MG63 (cell line): ENCODE results near the gene POU1F1. TPM values are rescaled to one million over a fixed set of nuclear protein-coding genes. Genes with fewer than 3 reads are reported as not detected.
A peak's percentile ranks its signal among the peaks of the same experiment; 100 is the strongest.
"Not testable (repeated sequence)": the region's sequence is repeated elsewhere in the genome, so short reads cannot be mapped to it uniquely, and the experiment has no call there.

ENCODE experiments used
- DNase-seq: peaks from one replicate; pipeline ENCODE4 v3.0.0-alpha.2; 2020
- H3K27me3 ChIP-seq: fragments of 250-450 bp; sonication (Bioruptor Pico); 2 replicates; pipeline ENCODE4 v1.5.1; 2020; ENCODE audit warnings: mild to moderate bottlenecking, moderate library complexity
- H3K36me3 ChIP-seq: fragments of 250-450 bp; sonication (Bioruptor Pico); 2 replicates; pipeline ENCODE4 v1.5.1; 2020; ENCODE audit warnings: mild to moderate bottlenecking, moderate library complexity
- H3K4me3 ChIP-seq: fragments of 250-450 bp; sonication (Bioruptor Pico); 2 replicates; pipeline ENCODE4 v1.5.1; 2020; ENCODE audit warnings: mild to moderate bottlenecking, moderate library complexity
- H3K9me3 ChIP-seq: fragments of 250-450 bp; sonication (Bioruptor Pico); 2 replicates; pipeline ENCODE4 v1.5.1; 2020; ENCODE audit warnings: mild to moderate bottlenecking, moderate library complexity
- total RNA-seq: library from RNA; depleted of rRNA; stranded (reverse); fragments of >200 nt; shearing (Covaris generic); gene quantifications from 2 replicates; pipeline ENCODE4 v1.2.3, GENCODE V29; 2014; ENCODE audit warnings: low replicate concordance; rRNA removed

The POU1F1 gene, protein sequence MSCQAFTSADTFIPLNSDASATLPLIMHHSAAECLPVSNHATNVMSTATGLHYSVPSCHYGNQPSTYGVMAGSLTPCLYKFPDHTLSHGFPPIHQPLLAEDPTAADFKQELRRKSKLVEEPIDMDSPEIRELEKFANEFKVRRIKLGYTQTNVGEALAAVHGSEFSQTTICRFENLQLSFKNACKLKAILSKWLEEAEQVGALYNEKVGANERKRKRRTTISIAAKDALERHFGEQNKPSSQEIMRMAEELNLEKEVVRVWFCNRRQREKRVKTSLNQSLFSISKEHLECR
- not detected in 2 replicates for total RNA-seq

DNA sequence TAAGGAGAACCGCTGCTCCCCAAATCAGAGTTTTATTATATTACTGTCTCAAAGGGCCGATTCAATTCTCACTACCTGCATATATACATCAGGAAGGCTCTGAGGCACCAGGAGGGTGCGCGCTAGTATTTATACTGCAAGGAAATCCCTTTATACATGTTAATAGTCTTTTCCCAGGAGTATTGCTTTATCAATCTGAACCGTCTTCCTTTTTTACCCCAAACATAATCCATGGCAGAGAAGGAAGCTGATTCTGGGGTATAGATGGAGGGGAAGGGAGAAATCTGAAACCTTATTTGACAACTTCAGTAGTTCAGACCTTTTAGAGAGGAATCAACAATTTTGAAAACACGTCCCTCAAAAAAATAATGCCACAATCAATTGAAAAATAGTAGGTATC lies at the start of gene POU1F1:
POU1F1 (minus strand) TSS at position 101 of the 400 bp plus-strand sequence. CDS start 122 bp downstream, outside the sequence.
- no peaks in the 10 kb centered on the region for H3K9me3 ChIP-seq
- no peak for DNase-seq
- H3K27me3 ChIP-seq = no peaks in the 10 kb centered on the region
- no peak within 1 kb of the TSS for H3K4me3 ChIP-seq
- H3K36me3 ChIP-seq = no peaks in the 10 kb centered on the region

DNA sequence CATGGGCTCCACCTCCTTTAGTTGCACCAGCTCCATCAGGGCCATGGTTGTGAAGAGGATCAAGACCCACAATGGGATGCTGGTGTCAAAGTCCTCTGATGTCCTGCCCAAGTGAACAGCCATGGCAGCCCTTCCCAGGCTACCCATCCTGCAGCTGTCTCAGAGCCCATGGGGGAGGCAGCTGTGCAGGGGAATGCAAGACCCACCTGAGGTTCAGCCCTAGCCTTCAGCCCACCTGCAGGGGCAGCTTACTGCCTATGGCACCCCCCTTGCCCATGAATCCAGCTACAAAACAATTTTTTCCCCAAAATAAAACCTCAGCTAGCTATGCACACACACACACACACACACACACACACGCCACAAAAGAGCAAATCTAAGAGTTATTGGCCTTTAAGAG lies 48.2 kb upstream of the POU1F1 start:
- no peaks in the 10 kb centered on the region for H3K36me3 ChIP-seq
- H3K27me3 ChIP-seq = no peaks in the 10 kb centered on the region
- no peaks in the 10 kb centered on the region; the same call in 1 of the 2 replicates for H3K9me3 ChIP-seq
- DNase-seq = no peak
- H3K4me3 ChIP-seq = no peak overlapping the region

DNA sequence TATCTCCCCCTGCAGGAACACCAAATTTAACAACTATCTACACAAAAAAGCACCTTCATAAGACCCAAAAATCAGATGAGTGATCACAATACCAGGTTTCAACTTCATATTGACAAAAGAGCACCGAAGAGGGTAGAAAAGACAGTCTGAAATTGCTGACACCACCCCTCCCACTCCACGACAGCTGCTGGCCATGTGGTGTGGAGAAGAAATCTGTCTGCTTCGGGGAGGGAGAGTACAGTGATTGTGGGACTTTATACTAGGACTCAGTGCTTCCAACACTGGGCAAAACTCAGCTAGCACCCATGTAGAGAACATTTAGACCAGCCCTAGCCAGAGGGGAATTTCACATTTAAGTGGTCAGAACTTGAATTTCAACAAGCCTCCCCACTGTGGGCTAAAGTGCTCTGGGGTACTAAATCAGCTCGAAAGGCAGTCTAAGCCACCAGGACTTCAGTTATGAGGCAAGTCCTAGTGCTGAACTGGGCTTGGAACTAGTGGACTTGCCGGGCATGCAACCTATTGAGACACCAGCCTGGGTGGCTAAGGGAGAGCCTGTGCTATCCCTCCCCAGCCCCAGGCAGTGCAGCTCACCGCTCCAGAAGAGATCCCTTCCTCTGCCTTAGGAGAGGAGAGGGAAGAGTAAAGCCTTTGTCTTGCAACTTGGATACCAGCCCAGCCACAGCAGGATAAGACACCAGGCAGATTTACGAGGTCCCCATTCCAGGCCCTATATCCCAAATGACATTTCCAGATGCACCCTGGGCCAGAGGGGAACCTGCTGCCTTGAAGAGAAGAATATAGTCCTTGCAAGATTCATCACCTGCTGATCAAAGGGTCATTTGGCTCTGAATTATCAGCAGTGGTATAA lies 44.6 kb upstream of the POU1F1 start:
- H3K9me3 ChIP-seq = no peaks in the 10 kb centered on the region

DNA sequence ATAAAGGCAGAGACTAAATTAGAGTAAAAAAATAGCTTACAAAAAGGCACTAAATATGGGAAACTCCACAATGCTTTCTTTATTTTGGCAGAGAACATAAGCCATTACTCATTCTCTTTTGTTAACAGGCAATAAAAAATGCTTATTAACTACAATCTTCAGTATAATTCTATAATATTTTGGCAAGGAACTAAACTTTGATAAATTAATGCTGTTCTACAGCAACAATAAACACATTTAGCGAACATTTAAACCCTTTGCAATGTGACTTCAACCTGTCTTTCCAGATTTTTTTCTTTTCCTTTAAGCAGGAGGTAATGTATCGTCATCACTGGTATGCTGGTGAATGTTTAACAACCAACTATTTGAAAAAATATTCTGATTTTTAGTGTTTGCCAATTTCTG lies 42.2 kb upstream of the POU1F1 start:
- no peak for DNase-seq
- H3K27me3 ChIP-seq = no peaks in the 10 kb centered on the region

More for the DNA sequence above, 44.6 kb upstream of the POU1F1 start:
- DNase-seq = no peak
- no peak overlapping the region for H3K4me3 ChIP-seq
- no peaks in the 10 kb centered on the region for H3K27me3 ChIP-seq
- no peaks in the 10 kb centered on the region for H3K36me3 ChIP-seq

DNA sequence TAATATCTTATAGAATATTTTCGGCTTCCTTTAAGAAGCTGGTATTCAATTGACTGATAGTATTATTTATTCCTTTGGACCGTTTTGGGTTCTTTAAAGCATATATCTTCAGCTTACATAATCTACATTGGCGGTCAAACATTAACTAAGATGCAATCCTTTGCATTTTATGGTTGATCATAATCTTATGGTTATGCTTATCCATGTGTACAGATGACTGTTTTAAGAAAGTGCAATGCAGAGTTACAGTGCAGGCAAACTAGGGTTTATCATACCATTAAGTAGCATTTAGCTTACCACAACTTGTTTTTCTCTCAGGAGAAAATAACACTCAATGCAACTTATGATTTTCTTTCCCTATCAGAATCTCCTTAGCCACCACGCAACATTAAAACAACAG lies 41.4 kb upstream of the POU1F1 start:
- no peaks in the 10 kb centered on the region for H3K9me3 ChIP-seq
- H3K36me3 ChIP-seq = no peaks in the 10 kb centered on the region
- no peak overlapping the region for H3K4me3 ChIP-seq
- DNase-seq = no peak
- no peaks in the 10 kb centered on the region for H3K27me3 ChIP-seq

More for the DNA sequence above, 42.2 kb upstream of the POU1F1 start:
- Histone ChIP-seq H3K36me3 (no peaks in the 10 kb centered on the region), H3K4me3 (no peak overlapping the region), H3K9me3 (no peaks in the 10 kb centered on the region)

GRCh38 chr3:87313641-87314040 lies 37.3 kb upstream of the POU1F1 start:
- Histone ChIP-seq H3K36me3 (no peaks in the 10 kb centered on the region), H3K4me3 (no peak overlapping the region), H3K9me3 (no peaks in the 10 kb centered on the region), H3K27me3 (no peaks in the 10 kb centered on the region)
- no peak for DNase-seq

GRCh38 chr3:87311309-87311708 lies 34.9 kb upstream of the POU1F1 start:
- Histone ChIP-seq H3K4me3 (no peak overlapping the region), H3K27me3 (no peaks in the 10 kb centered on the region), H3K9me3 (no peaks in the 10 kb centered on the region), H3K36me3 (no peaks in the 10 kb centered on the region)
- no peak for DNase-seq

- H3K36me3 ChIP-seq = no peaks in the 10 kb centered on the region
- peak; percentile 7 for DNase-seq
- H3K27me3 ChIP-seq = no peaks in the 10 kb centered on the region
- no peaks in the 10 kb centered on the region for H3K9me3 ChIP-seq
- H3K4me3 ChIP-seq = no peak overlapping the region
These were observed 33.2 kb upstream of the POU1F1 start for GRCh38 chr3:87309601-87310000.

- DNase-seq = no peak
- Histone ChIP-seq H3K9me3 (no peaks in the 10 kb centered on the region), H3K36me3 (no peaks in the 10 kb centered on the region), H3K27me3 (no peaks in the 10 kb centered on the region), H3K4me3 (no peak overlapping the region)
These were observed 31.4 kb upstream of the POU1F1 start for GRCh38 chr3:87307805-87308204.

DNA sequence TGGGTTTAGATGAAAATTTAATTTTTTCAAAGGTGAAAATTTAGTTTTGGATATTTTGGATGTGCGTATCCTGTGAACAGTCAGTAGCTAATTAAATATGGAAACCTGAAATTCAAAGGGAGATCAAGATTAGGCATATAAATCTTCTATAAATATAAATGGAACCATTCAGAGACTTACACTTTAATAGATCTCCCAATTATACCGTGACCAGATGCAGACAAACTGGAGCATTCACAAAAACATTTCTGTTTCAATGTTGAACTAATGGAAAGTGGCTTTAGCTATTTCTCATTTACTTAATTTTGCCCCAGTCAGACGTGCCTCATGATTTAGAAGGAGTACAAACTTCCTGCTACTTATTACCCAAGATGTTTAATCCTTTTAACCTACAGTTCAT lies 29.1 kb upstream of the POU1F1 start:
- no peak overlapping the region for H3K4me3 ChIP-seq
- DNase-seq = no peak
- H3K36me3 ChIP-seq = no peaks in the 10 kb centered on the region
- H3K9me3 ChIP-seq = no peaks in the 10 kb centered on the region
- no peaks in the 10 kb centered on the region for H3K27me3 ChIP-seq

DNA sequence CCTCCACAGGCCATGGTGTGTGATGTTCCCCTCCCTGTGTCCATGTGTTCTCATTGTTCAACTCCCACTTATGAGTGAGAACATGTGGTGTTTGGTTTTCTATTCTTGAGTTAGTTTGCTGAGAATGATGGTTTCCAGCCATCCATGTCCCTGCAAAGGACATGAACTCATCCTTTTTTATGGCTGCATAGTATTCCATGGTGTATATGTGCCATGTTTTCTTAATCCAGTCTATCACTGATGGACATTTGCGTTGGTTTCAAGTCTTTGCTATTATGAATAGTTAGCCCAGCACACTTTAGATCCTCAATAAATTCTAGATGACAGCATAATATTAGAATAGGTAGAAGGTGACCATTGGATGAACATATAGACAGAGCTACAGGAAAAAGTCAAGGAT lies 28.6 kb upstream of the POU1F1 start:
- not testable (repeated sequence) for H3K36me3 ChIP-seq, H3K9me3 ChIP-seq, H3K27me3 ChIP-seq, DNase-seq, H3K4me3 ChIP-seq

GRCh38 chr3:87298111-87298718 lies 21.8 kb upstream of the POU1F1 start:
- Histone ChIP-seq H3K36me3 (no peaks in the 10 kb centered on the region), H3K4me3 (no peak overlapping the region), H3K9me3 (no peaks in the 10 kb centered on the region), H3K27me3 (no peaks in the 10 kb centered on the region)
- no peak for DNase-seq

DNA sequence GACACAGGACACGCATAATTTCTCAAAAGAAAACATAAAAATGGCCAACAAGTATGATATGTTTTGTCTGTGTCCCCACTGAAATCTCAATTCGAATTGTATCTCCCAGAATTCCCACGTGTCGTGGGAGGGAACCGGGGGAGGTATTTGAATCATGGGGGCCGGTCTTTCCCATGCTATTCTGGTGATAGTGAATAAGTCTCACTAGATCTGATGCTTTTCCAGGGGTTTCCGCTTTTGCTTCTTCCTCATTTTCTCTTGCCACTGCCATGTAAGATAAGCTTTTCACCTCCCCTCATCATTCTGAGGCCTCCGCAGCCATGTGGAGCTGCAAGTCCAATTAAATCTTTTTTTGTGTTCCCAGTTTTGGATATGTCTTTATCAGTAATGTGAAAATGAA lies 12.1 kb upstream of the POU1F1 start:
- no peaks in the 10 kb centered on the region for H3K36me3 ChIP-seq
- no peaks in the 10 kb centered on the region for H3K27me3 ChIP-seq
- H3K9me3 ChIP-seq = no peaks in the 10 kb centered on the region
- H3K4me3 ChIP-seq = no peak overlapping the region
- DNase-seq = no peak

DNA sequence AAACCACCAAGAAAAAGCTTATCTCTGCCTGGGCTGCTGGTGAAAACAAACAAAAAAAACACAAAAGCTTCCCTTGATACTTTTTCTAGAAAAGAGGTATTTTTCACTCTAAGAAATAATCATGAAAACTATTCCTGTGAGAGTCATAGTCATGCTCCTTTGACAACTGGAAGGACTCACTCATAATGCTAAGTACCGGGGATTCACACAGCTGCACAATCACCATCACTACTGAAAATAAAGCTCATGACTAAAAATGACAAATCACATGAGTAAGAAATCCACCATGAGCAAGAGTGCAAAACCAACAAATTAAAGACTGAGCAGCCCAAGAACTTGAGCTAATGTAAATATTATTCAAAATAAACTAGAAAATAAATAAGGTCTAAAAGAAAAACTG lies 10.6 kb upstream of the POU1F1 start:
- peak; percentile 4 for DNase-seq
- H3K27me3 ChIP-seq = no peaks in the 10 kb centered on the region
- H3K9me3 ChIP-seq = no peaks in the 10 kb centered on the region
- H3K36me3 ChIP-seq = no peaks in the 10 kb centered on the region
- H3K4me3 ChIP-seq = no peak overlapping the region

DNA sequence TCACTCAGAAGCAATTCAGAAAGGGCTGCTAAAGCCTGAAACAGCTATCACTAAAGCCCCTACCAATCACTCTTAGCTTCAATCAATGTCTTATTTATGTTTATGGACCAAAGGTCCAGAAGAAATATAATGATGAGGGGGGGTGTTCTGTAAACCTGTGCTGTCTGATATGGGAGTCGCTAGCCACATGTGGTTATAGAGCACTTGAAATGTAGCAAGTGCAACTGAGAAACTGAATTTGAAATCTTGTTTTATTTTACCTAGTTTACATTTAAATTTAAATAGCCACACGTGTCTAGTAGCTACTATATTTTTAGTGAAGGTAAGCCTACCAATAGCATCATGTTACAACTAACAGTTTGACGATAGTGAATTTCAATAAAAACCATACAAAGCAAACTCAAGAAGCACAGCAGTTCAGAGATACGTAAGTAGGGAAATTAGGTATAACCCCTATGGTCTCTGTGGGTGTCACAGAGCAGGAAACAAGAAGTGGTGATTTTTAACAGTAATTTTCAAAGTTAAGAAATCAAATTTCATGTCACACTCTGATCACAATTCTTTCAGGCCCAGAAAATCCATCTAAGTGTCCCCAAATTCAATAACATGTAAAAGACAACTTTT lies 3.6 kb downstream of the POU1F1 start:
- Histone ChIP-seq H3K36me3 (no peaks in the 10 kb centered on the region), H3K9me3 (no peaks in the 10 kb centered on the region), H3K27me3 (no peaks in the 10 kb centered on the region), H3K4me3 (no peak overlapping the region)
- no peak for DNase-seq

DNA sequence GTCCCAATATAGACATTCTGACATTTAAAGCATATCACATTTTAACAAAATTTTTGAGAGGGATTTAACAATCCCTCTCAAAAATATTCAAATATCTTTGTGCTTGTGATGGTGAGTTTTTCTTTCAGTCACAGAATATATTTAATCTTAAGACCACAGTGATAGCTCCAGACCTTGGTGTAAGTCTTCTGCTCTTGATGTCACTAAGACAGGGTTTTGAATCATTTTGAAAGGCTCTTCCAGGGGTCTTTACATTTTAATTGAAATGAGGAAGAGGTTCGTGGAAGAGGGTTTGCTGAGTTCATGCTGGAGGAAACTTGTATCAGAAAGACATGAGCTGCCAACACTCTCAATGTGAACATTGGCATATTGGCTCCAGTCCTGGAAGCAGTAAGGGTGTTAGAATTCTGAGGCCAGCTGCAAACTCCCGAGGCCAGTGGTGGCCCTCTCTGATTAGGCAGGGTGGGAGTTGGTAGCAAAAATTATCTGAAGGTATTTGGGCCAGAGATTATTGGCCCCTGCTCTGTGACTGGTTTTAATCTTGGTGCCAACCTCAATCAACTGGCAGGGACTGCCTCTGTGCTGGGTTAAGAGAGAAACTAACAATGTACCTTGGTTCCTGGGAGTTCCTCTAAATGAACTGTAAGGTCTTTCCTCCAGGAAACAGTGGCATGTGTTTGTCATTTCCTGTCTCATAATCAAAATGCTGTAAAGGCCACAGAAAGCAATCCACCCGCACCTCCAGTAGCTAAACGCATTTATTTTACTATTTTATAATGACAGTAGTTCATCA lies 5.3 kb downstream of the POU1F1 start:
- DNase-seq = no peak
- H3K4me3 ChIP-seq = no peak overlapping the region
- H3K36me3 ChIP-seq = no peaks in the 10 kb centered on the region
- no peaks in the 10 kb centered on the region for H3K9me3 ChIP-seq
- H3K27me3 ChIP-seq = no peaks in the 10 kb centered on the region
